Activated naive CD4-positive, alpha-beta T cell (primary cell): ENCODE measurements around the gene OR2S2.

Experiments used
- DNase-seq, 4 experiments: peaks; one replicate each; lab custom pipeline; 2025; lab: John Stamatoyannopoulos, UW

OR2S2 gene

DNA sequence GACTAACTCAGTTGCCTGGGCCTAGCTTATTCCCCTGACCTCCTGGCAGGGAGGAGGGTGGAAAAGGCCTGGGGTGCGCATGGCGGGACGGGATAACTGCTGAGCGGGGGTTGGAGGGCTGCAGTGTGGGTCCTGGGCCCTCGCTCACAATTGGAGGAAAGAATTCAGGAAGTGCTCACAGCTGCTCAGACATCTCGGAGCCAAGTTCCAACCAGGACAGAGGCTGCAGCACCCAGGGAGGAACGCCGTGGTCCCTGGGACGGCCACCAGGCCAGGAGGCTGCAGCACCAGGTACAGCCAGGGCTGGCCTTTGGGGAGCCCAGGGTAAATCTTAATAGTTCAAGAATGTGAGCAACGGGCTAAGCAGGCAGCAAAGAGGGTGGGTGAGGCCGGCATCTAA lies 48.7 kb downstream of the OR2S2 start, which contains the start of gene SPAAR:
Gene SPAAR (plus strand): TSS at position 217 of the 400 bp plus-strand sequence. CDS start 974 bp downstream, outside the sequence.
- DNase-seq = no peak

DNA sequence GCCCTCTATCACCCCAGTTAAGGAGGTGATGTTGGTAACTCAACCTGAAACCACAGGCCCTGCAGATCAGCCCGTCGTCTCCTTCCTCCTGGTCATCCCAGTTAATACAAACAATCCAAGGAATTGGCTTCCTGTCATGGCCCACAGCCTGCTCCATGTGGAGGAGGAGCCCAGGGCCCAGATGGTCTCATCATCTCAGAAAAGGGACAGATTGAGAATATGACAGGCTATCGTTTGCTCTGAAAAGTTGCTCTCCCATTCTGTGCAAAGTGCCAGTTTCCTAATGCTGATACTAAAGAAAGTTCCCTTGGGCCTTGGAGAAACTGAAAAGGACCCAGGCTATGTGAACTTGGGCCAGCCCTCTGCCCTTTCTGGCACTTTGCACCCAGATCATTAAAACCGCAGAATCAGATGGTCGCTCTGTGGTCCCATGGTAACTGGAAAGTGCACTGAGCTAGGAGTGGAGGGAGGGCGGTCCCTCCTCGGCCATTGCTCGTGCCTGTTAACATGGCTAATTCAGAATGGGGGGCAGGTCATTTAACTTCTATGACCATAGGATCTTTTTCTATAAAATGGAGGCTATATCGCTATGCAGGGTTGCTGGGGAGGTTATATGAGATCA lies 49.3 kb downstream of the OR2S2 start:
- no peak for DNase-seq

DNA sequence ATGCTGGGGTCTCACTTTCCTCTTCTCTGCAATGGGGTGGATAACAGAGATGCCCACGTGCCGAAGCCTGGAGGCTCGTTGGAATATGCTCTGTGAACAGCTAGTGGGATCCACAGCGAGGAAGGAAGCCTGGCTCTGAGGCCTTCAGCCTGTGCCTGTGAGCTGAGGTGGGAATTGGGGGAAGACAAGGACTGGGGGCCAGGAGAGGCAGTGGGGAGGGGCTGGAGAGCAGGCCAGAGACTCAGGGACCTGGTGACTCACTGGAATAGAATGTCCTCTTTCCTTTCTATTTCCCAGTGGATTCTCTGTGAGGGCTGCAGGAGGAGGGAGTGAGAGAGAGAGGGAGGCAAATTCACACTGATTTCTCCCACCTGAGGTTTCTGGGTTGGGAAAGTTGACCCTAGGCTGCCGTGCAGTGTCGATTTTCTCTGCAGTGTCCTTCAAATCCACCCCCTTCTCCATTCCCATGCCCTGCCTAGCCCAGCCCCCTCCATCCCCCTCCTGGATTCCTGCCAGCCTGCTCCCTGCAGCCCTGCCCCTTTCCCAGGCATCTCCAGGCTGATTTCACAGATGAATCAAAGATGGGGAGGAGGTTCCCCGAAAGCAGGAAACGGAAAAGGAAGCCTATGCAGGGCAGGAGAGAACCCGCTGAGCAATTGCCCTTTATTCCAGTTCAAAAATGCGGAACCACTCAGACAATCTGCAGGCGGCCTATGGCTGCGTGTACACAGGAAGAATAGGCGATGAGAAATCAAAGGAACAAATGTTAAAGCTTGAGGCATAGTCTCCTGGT lies 50.0 kb downstream of the OR2S2 start:
- no peak for DNase-seq
